SK-N-SH (cell line): ENCODE data around the gene ITCH.

Experiments
- CHD2 ChIP-seq: fragments of 150-350 bp; IDR thresholded peaks from 2 replicates; pipeline ENCODE4 v1.6.1; 2018; ENCODE audit warnings: low read length; ENCODE audit not compliant: partially characterized antibody
- ELF1 ChIP-seq: IDR thresholded peaks from 2 replicates; pipeline ENCODE4 v1.4.0; 2012
- MAX ChIP-seq: IDR thresholded peaks from 2 replicates; pipeline ENCODE4 v1.4.0; 2012; ENCODE audit warnings: low read depth
- POLR2AphosphoS5 ChIP-seq: IDR thresholded peaks from 2 replicates; pipeline ENCODE4 v1.6.1; 2012; ENCODE audit warnings: low read depth, low read length
- RAD21 ChIP-seq: IDR thresholded peaks from 2 replicates; pipeline ENCODE4 v1.6.1; 2012; ENCODE audit warnings: mild to moderate bottlenecking, low read length
- REST ChIP-seq: IDR thresholded peaks from 2 replicates; pipeline ENCODE4 v1.6.1; 2012; ENCODE audit warnings: mild to moderate bottlenecking, low read depth, low read length, moderate library complexity
- RFX5 ChIP-seq: IDR thresholded peaks from 2 replicates; pipeline ENCODE4 v1.6.1; 2012; ENCODE audit warnings: mild to moderate bottlenecking, improper control_type of control experiment, low read length
- TAF1 ChIP-seq: IDR thresholded peaks from 2 replicates; pipeline ENCODE4 v1.6.1; 2012; ENCODE audit warnings: low read depth, mild to moderate bottlenecking, low read length, moderate library complexity, borderline replicate concordance

DNA sequence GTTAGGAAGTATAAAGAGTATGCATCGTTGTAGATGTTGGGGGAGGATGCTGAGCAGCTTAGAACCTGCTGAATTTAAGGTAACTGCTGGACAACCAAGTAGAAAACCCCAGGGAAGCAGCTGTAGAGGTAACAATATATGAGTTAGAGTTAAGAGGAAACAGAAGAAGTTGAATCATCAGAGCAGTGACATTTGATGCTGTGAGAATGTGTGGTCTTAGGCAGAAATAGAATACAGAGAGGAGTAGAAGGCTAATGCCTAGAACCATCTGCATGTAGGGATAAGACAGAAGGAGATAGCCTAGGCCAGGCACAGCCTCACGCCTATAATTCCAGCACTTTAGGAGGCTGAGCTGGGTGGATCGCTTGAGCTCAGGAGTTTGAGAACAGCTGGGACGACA, 130.6 kb downstream of the ITCH start:
- TF ChIP-seq POLR2AphosphoS5: no peak
- no peak for TF ChIP-seq REST
- TF ChIP-seq MAX: no peak
- no peak for TF ChIP-seq RFX5
- no peak for TF ChIP-seq RAD21
- no peak for TF ChIP-seq CHD2
- no peak for TF ChIP-seq TAF1
- TF ChIP-seq ELF1: no peak
